HL-60 (cell line): ENCODE measurements around the gene CYTIP.

Source experiments
- DNase-seq, 2 experiments: peaks; one replicate each; pipeline ENCODE4 v3.0.0-alpha.2; 2010 to 2020; ENCODE audit warnings: low read depth in 1 of 2, low spot score in 1 of 2
- H3K27ac ChIP-seq: fragments of 250-450 bp; sonication (Bioruptor Pico); replicated peaks from 2 replicates; pipeline ENCODE4 v1.5.1; 2020; ENCODE audit warnings: mild to moderate bottlenecking, moderate library complexity
- H3K27me3 ChIP-seq: fragments of 250-450 bp; sonication (Bioruptor Pico); 2 replicates; pipeline ENCODE4 v1.5.1; 2021; ENCODE audit warnings: mild to moderate bottlenecking, moderate library complexity; ENCODE audit not compliant: insufficient read depth, poor library complexity, severe bottlenecking
- H3K4me3 ChIP-seq: replicated peaks from 2 replicates; pipeline ENCODE4 v1.5.1; 2011; ENCODE audit warnings: mild to moderate bottlenecking, control low read depth, low read length; ENCODE audit not compliant: insufficient read depth
- GABPA ChIP-seq: IDR thresholded peaks from 2 replicates; pipeline ENCODE4 v1.6.1; 2012; ENCODE audit warnings: low read depth
- POLR2AphosphoS5 ChIP-seq: IDR thresholded peaks from 2 replicates; pipeline ENCODE4 v1.6.1; 2012; ENCODE audit warnings: low read depth
- SPI1 ChIP-seq: IDR thresholded peaks from 2 replicates; pipeline ENCODE4 v1.6.1; 2012; ENCODE audit warnings: low read depth, mild to moderate bottlenecking, borderline replicate concordance
- TF ChIP-seq, protein P1 (sequence below): IDR thresholded peaks from 2 replicates; pipeline ENCODE4 v1.6.1; 2012; ENCODE audit warnings: low read depth; ENCODE audit not compliant: insufficient replicate concordance
- TF ChIP-seq, protein P2 (sequence below): IDR thresholded peaks from one replicate; pipeline ENCODE4 v1.5.1; 2011; ENCODE audit warnings: low read length, control low read depth, inconsistent platforms; ENCODE audit not compliant: insufficient read depth

CYTIP gene

DNA sequence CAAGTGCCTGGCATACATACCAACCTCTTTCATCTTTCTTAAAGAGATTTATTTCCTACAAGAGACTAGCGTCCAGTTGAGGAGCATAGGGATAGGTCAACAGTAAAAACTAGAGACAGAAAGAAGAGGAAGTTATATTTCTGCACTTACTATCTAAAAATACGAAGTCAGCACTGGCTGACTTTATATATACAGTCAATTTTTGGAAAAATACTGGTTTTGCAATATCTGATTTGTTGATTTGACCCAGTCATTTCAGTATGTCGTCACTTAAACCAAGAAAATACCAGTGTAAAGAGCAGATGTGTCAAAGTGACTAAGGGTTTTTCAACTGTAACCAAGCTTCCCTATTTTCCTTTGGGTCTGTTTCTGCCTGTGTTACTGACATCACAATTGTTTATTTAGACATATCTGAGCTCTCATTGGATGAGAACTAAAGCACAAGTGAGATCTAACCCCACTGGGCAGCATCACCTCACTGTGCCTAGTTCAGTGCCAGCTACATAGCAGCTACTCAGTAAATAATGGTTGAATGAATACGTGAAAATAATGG lies 23.0 kb downstream of the CYTIP start:
- Histone ChIP-seq H3K27me3 (no peaks in the 10 kb centered on the region), H3K27ac (peak overlapping the region; percentile 80), H3K4me3 (no peak overlapping the region)
- TF ChIP-seq GABPA (no peak), SPI1 (peak; percentile 34; the same call in 1 of the 2 replicates), POLR2AphosphoS5 (peak; percentile 23; the same call in 1 of the 2 replicates)
- TF ChIP-seq, protein P1, sequence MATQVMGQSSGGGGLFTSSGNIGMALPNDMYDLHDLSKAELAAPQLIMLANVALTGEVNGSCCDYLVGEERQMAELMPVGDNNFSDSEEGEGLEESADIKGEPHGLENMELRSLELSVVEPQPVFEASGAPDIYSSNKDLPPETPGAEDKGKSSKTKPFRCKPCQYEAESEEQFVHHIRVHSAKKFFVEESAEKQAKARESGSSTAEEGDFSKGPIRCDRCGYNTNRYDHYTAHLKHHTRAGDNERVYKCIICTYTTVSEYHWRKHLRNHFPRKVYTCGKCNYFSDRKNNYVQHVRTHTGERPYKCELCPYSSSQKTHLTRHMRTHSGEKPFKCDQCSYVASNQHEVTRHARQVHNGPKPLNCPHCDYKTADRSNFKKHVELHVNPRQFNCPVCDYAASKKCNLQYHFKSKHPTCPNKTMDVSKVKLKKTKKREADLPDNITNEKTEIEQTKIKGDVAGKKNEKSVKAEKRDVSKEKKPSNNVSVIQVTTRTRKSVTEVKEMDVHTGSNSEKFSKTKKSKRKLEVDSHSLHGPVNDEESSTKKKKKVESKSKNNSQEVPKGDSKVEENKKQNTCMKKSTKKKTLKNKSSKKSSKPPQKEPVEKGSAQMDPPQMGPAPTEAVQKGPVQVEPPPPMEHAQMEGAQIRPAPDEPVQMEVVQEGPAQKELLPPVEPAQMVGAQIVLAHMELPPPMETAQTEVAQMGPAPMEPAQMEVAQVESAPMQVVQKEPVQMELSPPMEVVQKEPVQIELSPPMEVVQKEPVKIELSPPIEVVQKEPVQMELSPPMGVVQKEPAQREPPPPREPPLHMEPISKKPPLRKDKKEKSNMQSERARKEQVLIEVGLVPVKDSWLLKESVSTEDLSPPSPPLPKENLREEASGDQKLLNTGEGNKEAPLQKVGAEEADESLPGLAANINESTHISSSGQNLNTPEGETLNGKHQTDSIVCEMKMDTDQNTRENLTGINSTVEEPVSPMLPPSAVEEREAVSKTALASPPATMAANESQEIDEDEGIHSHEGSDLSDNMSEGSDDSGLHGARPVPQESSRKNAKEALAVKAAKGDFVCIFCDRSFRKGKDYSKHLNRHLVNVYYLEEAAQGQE, result no peak
- TF ChIP-seq, protein P2, sequence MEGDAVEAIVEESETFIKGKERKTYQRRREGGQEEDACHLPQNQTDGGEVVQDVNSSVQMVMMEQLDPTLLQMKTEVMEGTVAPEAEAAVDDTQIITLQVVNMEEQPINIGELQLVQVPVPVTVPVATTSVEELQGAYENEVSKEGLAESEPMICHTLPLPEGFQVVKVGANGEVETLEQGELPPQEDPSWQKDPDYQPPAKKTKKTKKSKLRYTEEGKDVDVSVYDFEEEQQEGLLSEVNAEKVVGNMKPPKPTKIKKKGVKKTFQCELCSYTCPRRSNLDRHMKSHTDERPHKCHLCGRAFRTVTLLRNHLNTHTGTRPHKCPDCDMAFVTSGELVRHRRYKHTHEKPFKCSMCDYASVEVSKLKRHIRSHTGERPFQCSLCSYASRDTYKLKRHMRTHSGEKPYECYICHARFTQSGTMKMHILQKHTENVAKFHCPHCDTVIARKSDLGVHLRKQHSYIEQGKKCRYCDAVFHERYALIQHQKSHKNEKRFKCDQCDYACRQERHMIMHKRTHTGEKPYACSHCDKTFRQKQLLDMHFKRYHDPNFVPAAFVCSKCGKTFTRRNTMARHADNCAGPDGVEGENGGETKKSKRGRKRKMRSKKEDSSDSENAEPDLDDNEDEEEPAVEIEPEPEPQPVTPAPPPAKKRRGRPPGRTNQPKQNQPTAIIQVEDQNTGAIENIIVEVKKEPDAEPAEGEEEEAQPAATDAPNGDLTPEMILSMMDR, result no peak
- DNase-seq, result peak; percentile 66 to 73

DNA sequence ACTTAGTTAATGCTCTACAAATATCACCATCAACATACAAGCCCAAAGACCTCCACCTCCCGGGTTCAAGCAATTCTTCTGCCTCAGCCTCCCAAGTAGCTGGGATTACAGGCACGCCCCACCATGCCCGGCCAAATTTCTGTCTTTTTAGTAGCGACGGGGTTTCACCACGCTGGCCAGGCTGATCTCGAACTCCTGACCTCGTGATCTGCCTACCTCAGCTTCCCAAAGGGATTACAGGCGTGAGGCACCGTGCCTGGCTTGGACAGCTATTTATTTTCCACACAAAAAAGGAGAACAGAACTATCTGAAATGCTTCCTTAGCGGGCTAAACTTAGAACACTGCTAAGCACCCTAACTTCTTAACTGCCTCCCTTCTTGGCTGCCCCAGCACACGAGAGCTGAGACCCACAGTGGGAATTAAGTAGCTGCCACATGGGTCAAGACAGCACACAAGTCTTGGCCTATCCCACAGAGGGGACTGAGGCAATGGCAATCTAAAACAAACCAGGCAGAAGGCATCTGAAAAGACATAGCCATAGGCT lies 24.8 kb downstream of the CYTIP start:
- no peaks in the 10 kb centered on the region for H3K27me3 ChIP-seq
- no peak for TF ChIP-seq POLR2AphosphoS5
- TF ChIP-seq, protein P1, result no peak
- TF ChIP-seq, protein P2, result no peak
- TF ChIP-seq SPI1, result peak; percentile 17; the same call in 1 of the 2 replicates
- TF ChIP-seq GABPA, result no peak
- H3K27ac ChIP-seq, result peak overlapping the region; percentile 80
- no peak overlapping the region for H3K4me3 ChIP-seq
- DNase-seq, result no peak

DNA sequence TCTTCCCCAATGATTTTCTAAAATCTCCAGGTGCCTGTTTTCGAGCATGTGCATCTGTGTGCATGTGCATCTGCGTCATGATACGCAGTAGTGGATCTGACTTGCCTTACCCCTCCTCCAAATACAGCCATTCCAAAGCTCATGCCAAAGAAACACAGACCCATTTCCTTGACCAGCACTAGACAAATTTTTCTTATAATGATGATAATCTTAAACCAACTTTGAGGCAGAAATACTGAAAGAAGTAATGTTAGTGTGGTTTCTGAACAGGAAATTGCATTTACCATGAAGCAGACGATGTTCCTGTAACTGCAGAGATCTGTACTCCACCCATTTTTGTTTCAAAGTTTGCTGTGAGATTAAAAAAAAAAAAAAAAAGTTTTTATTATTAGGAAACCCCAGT lies 25.6 kb downstream of the CYTIP start:
- Histone ChIP-seq H3K4me3 (no peak overlapping the region), H3K27me3 (no peaks in the 10 kb centered on the region), H3K27ac (peak overlapping the region; percentile 80)
- peak in 1 of 2 experiments; percentile 48 for DNase-seq
- TF ChIP-seq, protein P1, result no peak
- TF ChIP-seq, protein P2, result no peak
- TF ChIP-seq GABPA (no peak), POLR2AphosphoS5 (no peak; the same call in 1 of the 2 replicates), SPI1 (no peak)
